Iris pigment epithelial cell (primary cell): ENCODE results near the gene KIF25.
"Not testable (repeated sequence)": the region's sequence is repeated elsewhere in the genome, so short reads cannot be mapped to it uniquely, and the experiment has no call there.

Source experiments
- DNase-seq: peaks from one replicate; pipeline ENCODE4 v3.0.0-alpha.2; 2011; ENCODE audit warnings: low read depth

KIF25 gene

DNA sequence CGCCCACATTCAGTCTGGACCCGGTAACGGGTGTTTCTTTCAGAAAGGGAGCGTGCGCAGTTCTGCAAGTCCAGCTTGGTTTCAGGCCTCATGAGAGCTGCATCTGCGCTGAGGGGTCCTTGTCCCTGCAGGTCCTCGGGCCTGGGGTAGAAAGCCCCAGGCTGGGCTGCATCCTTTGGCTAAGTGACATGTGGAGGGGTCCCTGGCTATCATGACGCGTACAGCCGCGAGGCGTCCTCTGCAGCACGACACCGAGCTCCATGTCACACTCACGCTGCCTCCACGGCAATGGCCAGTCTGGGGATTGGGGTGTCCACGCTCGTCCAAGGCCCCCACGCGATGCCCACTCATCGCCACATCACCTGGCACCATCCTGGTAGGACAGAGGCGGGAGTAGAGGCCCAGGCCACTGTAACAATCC lies 1.7 kb upstream of the KIF25 start:
- DNase-seq, result no peak

DNA sequence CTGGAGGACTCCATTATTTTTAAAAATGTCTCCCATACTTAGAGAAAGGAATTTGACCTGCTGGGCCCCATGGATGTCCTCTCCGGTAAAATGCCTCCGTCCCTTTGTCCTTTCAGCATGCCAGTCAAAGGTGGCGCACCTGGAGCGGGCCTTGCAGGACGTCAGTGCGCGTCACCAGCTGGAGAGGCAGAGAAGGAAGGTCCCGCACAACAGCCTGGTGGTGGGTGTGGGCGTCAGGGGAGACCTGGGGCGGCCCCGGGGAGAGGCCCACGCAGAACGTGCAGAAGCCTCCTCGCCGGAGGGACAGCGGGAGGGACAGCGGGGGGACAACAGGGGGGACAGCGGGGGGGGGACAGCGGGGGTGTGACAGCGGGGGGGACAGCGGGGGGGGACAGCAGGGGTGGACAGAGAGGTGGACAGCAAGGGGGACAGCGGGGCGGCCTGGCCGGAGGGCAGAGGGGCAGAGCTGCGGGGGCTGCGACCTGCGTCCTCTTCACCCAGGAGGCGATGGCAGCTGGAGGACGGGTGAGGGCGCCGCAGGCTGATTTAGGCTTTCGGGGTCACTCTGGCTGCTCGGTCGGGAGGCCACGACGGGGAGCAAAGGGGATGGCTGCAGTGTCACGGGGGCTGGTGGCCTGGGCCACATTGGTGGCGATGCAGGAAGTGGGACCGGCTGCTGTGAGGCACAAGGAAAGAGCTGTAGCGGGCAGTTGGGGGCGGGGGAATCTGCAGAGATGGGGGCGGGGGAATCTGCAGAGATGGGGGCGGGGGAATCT lies 859 bp upstream of the KIF25 start:
- no peak for DNase-seq

GRCh38 chr6:167998215-167998614 lies 744 bp downstream of the KIF25 start:
- no peak for DNase-seq

GRCh38 chr6:168000198-168001028 lies 2.9 kb downstream of the KIF25 start:
- DNase-seq, result no peak

GRCh38 chr6:168001029-168001332 lies 3.5 kb downstream of the KIF25 start:
- no peak for DNase-seq

- not testable (repeated sequence) for DNase-seq
Measured at GRCh38 chr6:168001514-168001913, 4.0 kb downstream of the KIF25 start.

DNA sequence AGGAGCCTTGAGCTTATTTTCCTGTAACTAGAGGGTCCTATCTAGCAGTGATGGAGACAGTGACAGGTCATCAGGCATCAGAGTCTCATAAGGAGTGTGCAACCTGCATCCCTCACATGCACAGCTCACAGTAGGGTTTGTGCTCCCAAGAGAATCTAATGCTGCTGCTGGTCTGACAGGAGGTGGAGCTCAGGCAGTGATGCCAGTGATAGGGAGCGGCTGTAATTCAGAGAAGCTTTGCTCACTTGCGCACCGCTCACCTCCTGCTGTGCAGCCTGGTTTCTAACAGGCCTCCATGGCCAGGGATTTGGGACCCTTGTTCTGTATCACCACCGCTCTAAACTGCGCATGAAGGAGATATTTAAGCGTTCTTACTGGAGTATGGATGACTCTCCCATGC lies 5.3 kb downstream of the KIF25 start:
- no peak for DNase-seq

GRCh38 chr6:168004023-168004422 lies 6.6 kb downstream of the KIF25 start:
- no peak for DNase-seq

DNA sequence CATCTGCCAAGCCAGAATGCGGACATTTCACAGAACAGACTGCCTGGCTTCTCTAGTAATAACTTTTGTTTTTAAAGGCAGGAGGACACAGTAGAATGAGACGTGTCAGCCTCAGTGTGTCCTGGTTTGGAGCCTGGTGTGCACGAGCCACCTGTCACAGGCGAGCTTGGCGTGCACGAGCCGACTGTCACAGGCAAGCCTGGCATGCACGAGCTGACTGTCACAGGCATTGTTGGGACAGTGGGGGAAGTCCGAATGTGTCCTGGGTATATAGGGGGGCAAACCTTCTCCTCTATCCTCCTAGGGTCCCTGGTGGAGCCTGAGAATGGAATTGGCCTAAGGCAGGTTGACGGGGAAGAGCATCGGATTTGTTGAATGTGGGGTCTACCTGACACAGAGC lies 7.5 kb downstream of the KIF25 start:
- DNase-seq, result no peak

DNA sequence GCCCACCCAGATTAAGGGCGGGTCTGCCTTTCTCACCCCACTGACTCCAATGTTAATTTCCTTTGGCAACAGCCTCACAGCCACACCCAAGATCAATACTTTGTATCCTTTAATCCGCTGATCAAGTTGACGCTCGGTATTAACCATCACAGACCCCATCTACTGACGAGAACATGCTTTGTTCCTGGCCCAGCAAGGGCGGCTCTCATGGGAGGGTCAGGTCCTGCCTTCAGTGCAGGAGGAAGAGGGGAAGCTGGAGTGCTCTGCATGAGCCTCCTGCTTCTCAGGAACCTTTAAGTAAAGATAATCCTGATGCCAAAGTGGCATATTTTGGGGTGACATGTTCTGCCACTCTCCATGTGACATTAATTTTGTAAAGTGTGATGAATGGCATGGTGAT lies 8.3 kb downstream of the KIF25 start:
- DNase-seq, result no peak

- peak; percentile 100 for DNase-seq
Measured at GRCh38 chr6:168007592-168008338, 10.3 kb downstream of the KIF25 start.

DNA sequence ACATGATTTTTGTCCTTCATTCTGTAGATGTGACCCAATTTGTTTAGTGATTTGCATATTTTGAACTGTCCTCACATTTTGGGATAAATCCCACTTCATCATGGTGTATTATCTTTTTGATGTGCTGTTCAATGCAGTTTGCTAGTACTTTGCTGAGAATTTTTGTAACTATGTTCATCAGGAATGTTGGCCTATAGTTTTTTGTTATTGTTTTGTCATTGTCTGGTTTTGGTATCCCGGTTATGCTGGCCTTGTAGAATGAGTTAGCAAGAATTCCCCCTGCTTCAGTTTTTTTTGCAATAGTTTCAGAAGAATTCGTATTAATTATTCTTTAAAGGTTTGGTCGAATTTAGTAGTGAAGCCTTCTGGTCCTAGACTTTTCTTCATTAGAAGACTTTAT lies 11.9 kb downstream of the KIF25 start:
- DNase-seq, result peak; percentile 36

DNA sequence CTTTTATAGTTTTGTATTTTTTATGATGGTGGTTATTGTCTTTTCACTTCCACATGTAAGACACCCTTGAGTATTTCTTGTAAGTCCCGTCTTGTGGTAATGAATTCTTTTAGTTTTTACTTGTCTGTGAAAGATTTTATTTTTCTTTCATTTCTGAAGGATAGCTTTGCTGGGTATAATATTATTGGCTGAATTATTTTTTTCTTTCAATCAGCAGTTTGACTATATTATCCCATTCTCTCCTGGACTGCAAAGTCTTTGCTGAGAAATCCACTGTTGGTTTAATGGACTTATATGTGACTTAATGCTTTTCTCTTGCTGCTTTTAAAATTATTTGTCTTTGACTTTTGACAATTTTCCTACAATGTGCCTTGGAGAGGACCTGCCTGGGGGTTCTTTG lies 13.8 kb downstream of the KIF25 start:
- no peak for DNase-seq

GRCh38 chr6:168012431-168013249 lies 15.2 kb downstream of the KIF25 start:
- DNase-seq, result no peak

GRCh38 chr6:168013250-168013915 lies 15.9 kb downstream of the KIF25 start:
- DNase-seq, result no peak

DNA sequence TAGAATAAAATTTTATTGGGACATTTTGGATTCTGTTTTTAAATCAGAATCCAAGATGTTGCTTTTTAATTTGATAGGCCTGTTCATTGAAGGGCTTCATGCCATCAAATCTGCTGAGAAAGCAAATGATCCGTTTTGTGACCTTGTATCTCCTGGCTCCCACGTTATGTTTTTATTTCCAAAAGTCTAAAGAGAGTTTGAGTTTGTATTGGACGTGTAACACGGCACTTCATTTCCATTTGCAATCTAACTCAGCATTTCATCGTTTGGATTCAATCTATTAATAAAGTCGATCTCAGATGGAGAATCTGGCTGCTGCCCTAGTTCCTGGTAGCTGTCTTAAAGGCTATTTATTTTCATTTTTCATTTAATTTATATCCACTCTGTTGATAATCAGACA lies 17.0 kb downstream of the KIF25 start:
- DNase-seq, result no peak

DNA sequence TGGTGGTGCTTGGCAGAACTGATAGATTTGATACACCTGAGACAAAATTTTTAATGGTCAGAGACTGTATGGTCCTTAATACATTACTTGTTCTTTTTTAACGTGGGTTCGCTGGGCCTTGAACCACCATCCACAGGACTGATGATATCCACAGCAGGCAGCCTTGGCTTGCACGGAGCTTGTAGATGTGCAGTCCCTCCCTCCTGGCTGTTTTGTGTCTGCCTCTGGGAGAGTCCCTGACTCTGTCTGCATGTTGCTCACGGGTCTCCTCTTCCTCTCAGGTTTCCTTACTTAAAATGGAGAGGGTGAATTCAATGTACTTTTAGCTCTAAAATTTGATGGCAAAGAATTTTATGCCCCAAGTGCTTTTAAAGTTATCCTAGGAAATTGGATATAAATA lies 17.5 kb downstream of the KIF25 start:
- no peak for DNase-seq

DNA sequence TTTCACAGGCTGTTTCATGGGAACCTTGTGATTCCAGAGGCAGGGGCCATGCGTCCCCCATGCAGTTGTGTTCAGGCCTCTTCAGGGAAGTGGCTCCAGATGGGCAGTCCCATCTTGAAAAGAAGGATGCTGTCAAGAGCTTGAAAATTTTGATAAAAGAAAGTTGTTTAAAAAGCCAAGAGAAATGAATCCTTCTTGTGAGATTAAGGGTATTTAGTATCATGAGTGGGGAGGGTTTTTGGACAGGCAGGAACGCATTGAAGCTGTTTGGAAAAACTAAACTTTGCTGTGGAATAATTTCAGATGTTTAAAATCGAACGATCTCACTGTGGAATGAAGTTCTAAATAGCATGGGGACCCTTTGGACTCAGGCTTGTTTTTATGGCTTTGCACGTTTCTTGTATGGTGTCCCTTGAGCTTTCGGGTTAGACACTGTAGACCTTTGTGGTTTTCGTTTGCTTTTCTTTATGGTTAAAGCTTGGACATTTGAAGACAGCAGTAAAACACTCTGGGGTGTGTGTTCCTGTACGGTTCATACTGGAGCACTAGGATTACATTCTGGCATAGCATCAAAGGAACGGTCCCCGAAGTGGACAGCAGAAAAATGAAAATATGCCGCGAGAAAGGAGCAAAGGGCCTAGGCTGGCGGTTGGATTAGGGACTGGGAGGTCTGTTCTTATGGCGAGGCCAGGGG lies 18.2 kb downstream of the KIF25 start:
- no peak for DNase-seq

DNA sequence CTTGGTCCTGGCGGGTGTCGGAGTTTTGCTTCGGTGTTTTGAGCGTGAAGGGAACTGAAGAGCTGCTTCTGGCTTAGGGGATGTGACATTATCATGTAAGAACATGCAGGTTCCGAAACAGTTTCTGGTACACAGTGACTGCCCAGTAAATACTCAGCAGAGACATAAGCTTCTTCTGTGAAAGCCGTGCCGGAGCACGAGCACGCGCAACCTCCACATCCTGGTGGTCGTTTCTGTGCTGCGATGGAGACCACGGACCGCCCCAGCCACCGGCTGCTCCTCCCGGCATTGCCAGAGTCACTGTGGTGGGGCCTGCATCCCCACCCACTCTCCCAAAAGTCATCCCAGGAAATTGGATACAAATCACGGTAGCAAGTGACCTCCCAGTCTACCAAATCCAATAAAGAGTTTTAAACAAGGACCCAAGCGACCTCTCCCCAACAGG lies 18.7 kb downstream of the KIF25 start:
- DNase-seq, result no peak

DNA sequence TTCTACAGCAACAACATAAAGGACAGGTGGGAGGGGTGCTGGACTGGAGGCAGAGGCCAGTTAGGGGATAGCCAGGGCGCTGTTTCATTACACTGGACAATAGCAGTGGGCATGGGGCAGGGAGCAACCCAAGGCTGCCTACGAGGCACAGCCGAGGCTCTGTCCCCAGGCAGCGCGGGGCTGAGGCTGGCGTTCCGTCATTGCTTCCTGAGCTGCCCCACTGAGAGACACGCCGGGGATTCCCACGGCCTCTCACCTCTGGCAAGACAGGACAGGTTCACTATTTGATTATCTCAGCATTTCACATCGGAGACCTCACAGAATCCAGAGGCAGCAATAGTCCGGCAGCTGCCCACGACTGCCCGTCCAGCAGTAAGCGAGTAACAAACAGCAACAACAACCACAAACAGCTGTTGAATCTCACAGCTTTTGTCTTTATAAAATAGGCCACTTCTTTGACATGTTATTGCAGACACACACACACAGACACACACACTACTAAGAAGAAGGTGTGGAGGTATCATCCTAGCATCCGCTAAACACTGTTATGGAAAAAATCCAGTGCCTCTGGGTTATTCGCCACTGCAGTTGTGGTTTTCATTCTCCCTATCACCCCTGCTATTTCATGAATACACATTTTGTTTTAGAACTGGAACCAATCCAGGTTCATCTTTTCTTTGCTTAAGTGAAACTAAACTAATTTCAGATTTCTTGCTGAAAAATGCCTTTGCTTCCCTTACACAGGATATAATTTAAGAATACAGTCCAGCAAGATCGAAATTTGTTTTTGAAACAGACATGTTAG lies 19.5 kb downstream of the KIF25 start:
- DNase-seq, result peak; percentile 15
